Keratinocyte (primary cell): ENCODE measurements around the gene ANKFN1. TPM values are rescaled to one million over a fixed set of nuclear protein-coding genes. Genes with fewer than 3 reads are reported as not detected.

ENCODE experiments used
- DNase-seq: peaks from one replicate; pipeline ENCODE4 v3.0.0-alpha.2; 2011; ENCODE audit warnings: low read depth, missing footprints, low spot score
- FAIRE-seq: peaks from 2 replicates; lab custom pipeline; 2011; peaks lifted over from hg19 to GRCh38; lab: Jason Lieb, UNC
- H2AFZ ChIP-seq: 2 replicates; pipeline ENCODE4 v1.6.0; 2012; ENCODE audit warnings: low read length, control low read depth, inconsistent platforms; ENCODE audit not compliant: control insufficient read depth
- H3K27ac ChIP-seq: 2 replicates; pipeline ENCODE4 v1.5.1; 2011; ENCODE audit warnings: low read length; ENCODE audit not compliant: control insufficient read depth, insufficient read depth
- H3K27me3 ChIP-seq: 3 replicates; pipeline ENCODE4 v1.6.0; 2011; ENCODE audit warnings: low read length; ENCODE audit not compliant: control insufficient read depth, insufficient read depth; ENCODE audit errors: extremely low read depth
- H3K36me3 ChIP-seq, 2 experiments: 2 replicates in 1 of 2; 3 replicates in 1 of 2; pipeline ENCODE4 v1.5.1; 2011; ENCODE audit warnings: low read length in 2 of 2, mild to moderate bottlenecking in 1 of 2; ENCODE audit not compliant: control insufficient read depth in 2 of 2, insufficient read depth in 2 of 2; ENCODE audit errors: extremely low read depth in 1 of 2
- H3K4me1 ChIP-seq: 3 replicates; pipeline ENCODE4 v1.5.1; 2011; ENCODE audit warnings: low read length; ENCODE audit not compliant: control insufficient read depth, insufficient read depth; ENCODE audit errors: extremely low read depth
- H3K4me2 ChIP-seq: 3 replicates; pipeline ENCODE4 v1.6.0; 2011; ENCODE audit warnings: low read depth, low read length; ENCODE audit not compliant: control insufficient read depth, insufficient read depth; ENCODE audit errors: extremely low read depth
- H3K4me3 ChIP-seq, 3 experiments: fragments of 200-600 bp in 1 of 3; sonication (generic) in 1 of 3; 2 replicates in 2 of 3; 3 replicates in 1 of 3; pipeline ENCODE4 v1.5.1; 2011 to 2016; ENCODE audit warnings: low read length in 3 of 3, mild to moderate bottlenecking in 3 of 3, control low read depth in 2 of 3, inconsistent platforms in 1 of 3, low read depth in 1 of 3, mixed read lengths in 1 of 3, mixed run types in 1 of 3, moderate library complexity in 1 of 3; ENCODE audit not compliant: control insufficient read depth in 2 of 3, insufficient read depth in 2 of 3; ENCODE audit errors: extremely low read depth in 1 of 3
- H3K79me2 ChIP-seq: 2 replicates; pipeline ENCODE4 v1.6.0; 2012; ENCODE audit warnings: low read length; ENCODE audit not compliant: control insufficient read depth, insufficient read depth
- H3K9ac ChIP-seq: 3 replicates; pipeline ENCODE4 v1.6.0; 2011; ENCODE audit warnings: low read length; ENCODE audit not compliant: control insufficient read depth, insufficient read depth; ENCODE audit errors: extremely low read depth
- H3K9me1 ChIP-seq: 3 replicates; pipeline ENCODE4 v1.6.0; 2011; ENCODE audit warnings: low read length; ENCODE audit not compliant: control insufficient read depth, insufficient read depth; ENCODE audit errors: extremely low read depth
- H3K9me3 ChIP-seq: 2 replicates; pipeline ENCODE4 v1.5.1; 2012; ENCODE audit warnings: low read depth, low read length; ENCODE audit not compliant: control insufficient read depth
- H4K20me1 ChIP-seq: 3 replicates; pipeline ENCODE4 v1.6.0; 2011; ENCODE audit warnings: low read length; ENCODE audit not compliant: control insufficient read depth, insufficient read depth; ENCODE audit errors: extremely low read depth
- CTCF ChIP-seq, 3 experiments: IDR thresholded peaks in 1 of 3; conservative IDR thresholded peaks in 1 of 3; optimal IDR thresholded peaks in 1 of 3; 2 replicates in 2 of 3; 3 replicates in 1 of 3; pipeline versions ENCODE3 to v1.5.1; 2011; ENCODE audit warnings: low read length in 3 of 3, mild to moderate bottlenecking in 3 of 3, moderate library complexity in 2 of 3, control low read depth in 1 of 3, inconsistent platforms in 1 of 3; ENCODE audit not compliant: insufficient read depth in 2 of 3; ENCODE audit errors: extremely low read depth in 1 of 3
- EZH2 ChIP-seq: IDR thresholded peaks from one replicate; pipeline ENCODE4 v1.6.1; 2012; ENCODE audit warnings: inconsistent platforms, mild to moderate bottlenecking, low read length, moderate library complexity
- dilution Hi-C: fragments of 300-500 bp; cut with MboI; formaldehyde crosslinking; loops from one replicate; pipeline ENCODE4 v1.7.0; 2020; ENCODE audit warnings: low sequenced_read_pairs; ENCODE audit not compliant: extremely low pct_ligation_motif_present
- polyA plus RNA-seq, 5 experiments: library from polyadenylated mRNA; depleted of rRNA in 3 of 5; stranded (reverse) in 3 of 5; stranded (forward) in 1 of 5; unstranded in 1 of 5; fragments of >200 nt; gene quantifications; 1 replicate in 1 of 5; 2 replicates in 3 of 5; 3 replicates in 1 of 5; pipeline versions ENCODE4 v1.2.1 to v1.2.3, GENCODE V29; 2011 to 2012; ENCODE audit warnings: missing spikeins in 2 of 5, low read depth in 1 of 5, low replicate concordance in 1 of 5

ANKFN1 gene
- polyA plus RNA-seq, 1 donor (not counting 4 experiments of a cell fraction or from before 2014, with no cell fraction given) = 0.12 TPM

- dilution Hi-C loops = no loop called here
Measured at GRCh38 chr17:56514264-56514663, 361.0 kb downstream of the ANKFN1 start.

GRCh38 chr17:56514899-56515298 is 361.6 kb downstream of the ANKFN1 start:
- H2AFZ ChIP-seq = no peak overlapping the region
- no peaks in the 10 kb centered on the region for H3K9me1 ChIP-seq
- no peak overlapping the region for H3K9ac ChIP-seq
- no peaks in the 10 kb centered on the region for H4K20me1 ChIP-seq
- dilution Hi-C loops = no loop called here
- DNase-seq (no peak), FAIRE-seq (no peak)
- H3K79me2 ChIP-seq = no peaks in the 10 kb centered on the region
- TF ChIP-seq EZH2 (no peak), CTCF (optimal IDR thresholded peaks at IDR 0.05 in 1 of 3, IDR thresholded peaks at IDR 0.05 in 1 of 3, conservative IDR thresholded peaks at IDR 0.05 in 1 of 3; ENCODE audit: extremely low read depth in 1 of 3, insufficient read depth in 2 of 3, low read length in 3 of 3) (no peak)
- no peaks in the 10 kb centered on the region for H3K9me3 ChIP-seq
- H3K4me1 ChIP-seq = no peaks in the 10 kb centered on the region
- H3K4me3 ChIP-seq = no peak overlapping the region
- H3K36me3 ChIP-seq = no peaks in the 10 kb centered on the region
- H3K27me3 ChIP-seq = no peaks in the 10 kb centered on the region
- no peak overlapping the region for H3K27ac ChIP-seq
- H3K4me2 ChIP-seq = no peak overlapping the region

More at GRCh38 chr17:56514264-56514663, 361.0 kb downstream of the ANKFN1 start:
- no peak overlapping the region for H3K4me3 ChIP-seq
- H3K4me2 ChIP-seq = no peak overlapping the region
- no peaks in the 10 kb centered on the region for H3K4me1 ChIP-seq
- H3K36me3 ChIP-seq = no peaks in the 10 kb centered on the region
- H3K9me1 ChIP-seq = no peaks in the 10 kb centered on the region
- TF ChIP-seq CTCF (optimal IDR thresholded peaks at IDR 0.05 in 1 of 3, IDR thresholded peaks at IDR 0.05 in 1 of 3, conservative IDR thresholded peaks at IDR 0.05 in 1 of 3; ENCODE audit: extremely low read depth in 1 of 3, insufficient read depth in 2 of 3, low read length in 3 of 3) = no peak
- TF ChIP-seq EZH2 = no peak
- H2AFZ ChIP-seq = no peak overlapping the region
- H3K27ac ChIP-seq = no peak overlapping the region
- no peak for DNase-seq
- no peak for FAIRE-seq
- no peaks in the 10 kb centered on the region for H3K27me3 ChIP-seq
- no peak overlapping the region for H3K9ac ChIP-seq
- no peaks in the 10 kb centered on the region for H4K20me1 ChIP-seq
- H3K9me3 ChIP-seq = no peaks in the 10 kb centered on the region
- no peaks in the 10 kb centered on the region for H3K79me2 ChIP-seq
